GM12878 (cell line): ENCODE data around the gene LGALSL. TPM values are rescaled to one million over a fixed set of nuclear protein-coding genes. Genes with fewer than 3 reads are reported as not detected.

Experiments
- ATAC-seq: fragments of 200-7000 bp; cut with Tn5 transposase; 3 replicates; pipeline ENCODE4 v1.9.1; 2020; ENCODE audit warnings: mild to moderate bottlenecking, moderate library complexity
- BruUV-seq: library from RNA; stranded (reverse); fragments of 400-500 nt; replicated peaks from 2 replicates; lab custom pipeline; 2021; lab: Mats Ljungman, UMichigan
- CTCF ChIA-PET: fragments of 300-600 bp; sonication (Branson Sonifier 250); formaldehyde crosslinking; extraction: SDS; loops from one replicate; lab custom pipeline; 2021; ENCODE audit warnings: inconsistent platforms; lab: Yijun Ruan, JAX
- POLR2A ChIA-PET: fragments of 350-600 bp; formaldehyde crosslinking; extraction: SDS; loops from one replicate; lab custom pipeline; 2021; ENCODE audit warnings: inconsistent platforms; lab: Charles Lee
- RAD21 ChIA-PET: fragments of 300-600 bp; sonication (Branson Sonifier 250); formaldehyde crosslinking; loops from one replicate; lab custom pipeline; 2023; ENCODE audit warnings: antibody characterized with exemption; ENCODE audit not compliant: unreplicated experiment; lab: Charles Lee
- SMC1A ChIA-PET: fragments of 300-600 bp; sonication (Branson Sonifier 250); formaldehyde crosslinking; loops from one replicate; lab custom pipeline; 2023; ENCODE audit not compliant: unreplicated experiment, uncharacterized antibody; lab: Charles Lee
- DNase-seq: peaks from one replicate; pipeline ENCODE4 v3.0.0-alpha.2; 2011; ENCODE audit warnings: low read depth, low spot score
- FAIRE-seq: peaks from 3 replicates; lab custom pipeline; 2011; peaks lifted over from hg19 to GRCh38; lab: Jason Lieb, UNC
- H2AFZ ChIP-seq: 2 replicates; pipeline ENCODE4 v1.6.0; 2011; ENCODE audit warnings: low read depth, low read length, control low read depth; ENCODE audit not compliant: control insufficient read depth
- H3K27ac ChIP-seq: 2 replicates; pipeline ENCODE4 v1.5.1; 2011; ENCODE audit warnings: control low read depth; ENCODE audit not compliant: control insufficient read depth, insufficient read depth
- H3K27me3 ChIP-seq, 2 experiments: replicated peaks in 1 of 2; 2 replicates each; pipeline versions ENCODE4 v1.6.0 to v1.6.1; 2011; ENCODE audit warnings: low read length in 1 of 2; ENCODE audit not compliant: control insufficient read depth in 2 of 2, insufficient read depth in 2 of 2
- H3K36me3 ChIP-seq, 2 experiments: 2 replicates each; pipeline ENCODE4 v1.5.1; 2011; ENCODE audit warnings: low read length in 1 of 2; ENCODE audit not compliant: control insufficient read depth in 2 of 2, insufficient read depth in 2 of 2
- H3K4me1 ChIP-seq: 2 replicates; pipeline ENCODE4 v1.6.1; 2011; ENCODE audit warnings: mild to moderate bottlenecking, low read length, moderate library complexity, mixed read lengths; ENCODE audit not compliant: control insufficient read depth, insufficient read depth
- H3K4me2 ChIP-seq: 2 replicates; pipeline ENCODE4 v1.6.0; 2011; ENCODE audit warnings: control low read depth; ENCODE audit not compliant: control insufficient read depth, insufficient read depth
- H3K4me3 ChIP-seq: fragments of 200-600 bp; sonication (generic); 2 replicates; pipeline ENCODE4 v1.5.1; 2016
- H3K79me2 ChIP-seq: 2 replicates; pipeline ENCODE4 v1.6.0; 2011; ENCODE audit warnings: low read length; ENCODE audit not compliant: control insufficient read depth, insufficient read depth
- H3K9ac ChIP-seq: 2 replicates; pipeline ENCODE4 v1.8.0; 2011; ENCODE audit warnings: low read length, control low read depth, mixed read lengths; ENCODE audit not compliant: control insufficient read depth, insufficient read depth
- H3K9me3 ChIP-seq: replicated peaks from 3 replicates; pipeline ENCODE4 v1.5.1; 2011; ENCODE audit warnings: mild to moderate bottlenecking, low read length; ENCODE audit not compliant: control insufficient read depth, insufficient read depth
- H4K20me1 ChIP-seq: 2 replicates; pipeline ENCODE4 v1.6.0; 2011; ENCODE audit not compliant: control insufficient read depth, insufficient read depth
- ATF7 ChIP-seq: fragments of 450-650 bp; IDR thresholded peaks from 2 replicates; pipeline ENCODE4 v1.6.1; 2016; ENCODE audit warnings: low read depth, mild to moderate bottlenecking
- ESRRA ChIP-seq: IDR thresholded peaks from 2 replicates; pipeline ENCODE4 v1.6.1; 2012; ENCODE audit warnings: mild to moderate bottlenecking, low read length, improper control_type of control experiment
- KLF5 ChIP-seq: fragments of 450-650 bp; IDR thresholded peaks from 2 replicates; pipeline ENCODE4 v1.6.1; 2014; ENCODE audit warnings: mild to moderate bottlenecking; ENCODE audit not compliant: partially characterized antibody
- NFYB ChIP-seq: IDR thresholded peaks from 2 replicates; pipeline ENCODE4 v1.6.1; 2011; ENCODE audit warnings: low read depth, mild to moderate bottlenecking, low read length, improper control_type of control experiment, moderate library complexity; ENCODE audit not compliant: insufficient read depth
- STAT3 ChIP-seq: IDR thresholded peaks from 2 replicates; pipeline ENCODE4 v1.6.1; 2011; ENCODE audit warnings: low read depth, low read length, improper control_type of control experiment
- SUZ12 ChIP-seq: fragments of 200-600 bp; sonication (generic); IDR thresholded peaks from one replicate; pipeline ENCODE4 v1.6.1; 2018; ENCODE audit warnings: antibody characterized with exemption, mild to moderate bottlenecking; ENCODE audit not compliant: unreplicated experiment
- ZNF592 ChIP-seq: fragments of 450-650 bp; IDR thresholded peaks from 2 replicates; pipeline ENCODE4 v1.6.1; 2017; ENCODE audit warnings: mild to moderate bottlenecking, moderate library complexity
- ZNF622 ChIP-seq: fragments of 450-650 bp; IDR thresholded peaks from 2 replicates; pipeline ENCODE4 v1.6.1; 2017; ENCODE audit warnings: mild to moderate bottlenecking, inconsistent platforms
- WGBS: methylation state at CpG from one replicate; pipeline ENCODE4 v1.1.6; 2016; ENCODE audit warnings: low lambda C conversion rate; ENCODE audit not compliant: insufficient replicate concordance, insufficient coverage; ENCODE audit errors: missing lambda C conversion rate; 5-methylcytosine and 5-hydroxymethylcytosine counted together
- in situ Hi-C: fragments of 300-500 bp; cut with MboI; formaldehyde crosslinking; loops from 9 replicates; pipeline ENCODE4 v1.14.3; 2018; ENCODE audit warnings: mixed read lengths
- intact Hi-C: fragments of 100-400 bp; cut with micrococcal nuclease; formaldehyde crosslinking; loops from one replicate; pipeline ENCODE4 v1.14.2; 2022; ENCODE audit not compliant: unreplicated experiment
- polyA plus RNA-seq, 11 experiments: library from polyadenylated mRNA; depleted of rRNA in 4 of 11; unstranded in 6 of 11; stranded (reverse) in 5 of 11; fragments of >200 nt; fragmentation: Nextera tagmentation in 4 of 11; fragmentation: Illumina TruSeq in 1 of 11; extraction: Ambion mirVana in 4 of 11; extraction: Trizol in 1 of 11; gene quantifications; 1 replicate in 1 of 11; 2 replicates in 10 of 11; pipeline versions ENCODE4 v1.2.1 to v1.2.3, GENCODE V29; 2011 to 2016; ENCODE audit warnings: inconsistent platforms in 2 of 11, missing spikeins in 2 of 11, low read depth in 1 of 11
- total RNA-seq, 4 experiments: library from RNA; depleted of rRNA in 3 of 4; stranded (reverse); fragments of >200 nt in 3 of 4; fragmentation: Illumina TruSeq in 1 of 4; extraction: Trizol in 1 of 4; gene quantifications; 2 replicates each; pipeline versions ENCODE4 v1.2.1 to v1.2.3, GENCODE V29; 2013 to 2021

LGALSL gene
- total and polyA plus RNA-seq, 10 of the 15 experiments (the other 5 are each of a cell fraction or from before 2014, with no cell fraction given), result 3.3 to 9.1 (median 4.9) TPM

GRCh38 chr2:64439194-64439593, 14.8 kb upstream of the LGALSL start:
- RAD21 ChIA-PET, result no interaction called here
- in situ Hi-C loops, result no loop called here
- H3K27me3 ChIP-seq, result no peaks in the 10 kb centered on the region; a peak in 1 of 4 replicates
- TF ChIP-seq SUZ12, result no peak
- no peak for TF ChIP-seq NFYB
- TF ChIP-seq ESRRA, result no peak
- TF ChIP-seq ATF7, result no peak
- no peak for TF ChIP-seq KLF5
- TF ChIP-seq ZNF622, result no peak
- TF ChIP-seq STAT3, result no peak
- TF ChIP-seq, all 136 proteins: peak for 0
- H4K20me1 ChIP-seq, result no peaks in the 10 kb centered on the region
- no peak overlapping the region for H3K4me3 ChIP-seq
- intact Hi-C loops, result no loop called here
- H3K9ac ChIP-seq, result no peak overlapping the region
- ChIA-PET SMC1A (interaction anchor here (0.6 kb wide), 1 partner anchor 197 kb away, joined by 4 read pairs; no protein-coding TSS in a partner anchor), CTCF (interaction anchor here (0.7 to 1.2 kb wide), 3 partner anchors 10 to 389 kb away, joined by 3 to 4 read pairs (median 3); no protein-coding TSS in a partner anchor), POLR2A (no interaction called here)
- ATAC-seq (no peak), DNase-seq (no peak), FAIRE-seq (no peak)
- no peaks in the 10 kb centered on the region for H3K36me3 ChIP-seq
- H3K27ac ChIP-seq, result no peak overlapping the region
- H3K9me3 ChIP-seq, result no peaks in the 10 kb centered on the region
- H3K79me2 ChIP-seq, result no peaks in the 10 kb centered on the region
- no TSS peak for BruUV-seq
- no peak overlapping the region for H3K4me2 ChIP-seq
- no peaks in the 10 kb centered on the region for H3K4me1 ChIP-seq
- no peak overlapping the region for H2AFZ ChIP-seq

GRCh38 chr2:64440843-64441242, 13.1 kb upstream of the LGALSL start:
- POLR2A ChIA-PET, result no interaction called here
- in situ Hi-C loops, result no loop called here
- H3K27ac ChIP-seq, result no peak overlapping the region
- H4K20me1 ChIP-seq, result no peaks in the 10 kb centered on the region
- ATAC-seq (no peak), FAIRE-seq (no peak), DNase-seq (no peak)
- BruUV-seq, result no TSS peak
- intact Hi-C loops, result no loop called here
- no peaks in the 10 kb centered on the region; a peak in 1 of 4 replicates for H3K27me3 ChIP-seq
- 21% methylated on average over 2 of the region's 2 CpGs for WGBS
- H3K4me2 ChIP-seq, result no peak overlapping the region
- H3K36me3 ChIP-seq, result no peaks in the 10 kb centered on the region
- CTCF ChIA-PET, result interaction anchor here (1.7 kb wide), 1 partner anchor 47 kb away, joined by 3 read pairs; no protein-coding TSS in a partner anchor
- H3K79me2 ChIP-seq, result no peaks in the 10 kb centered on the region
- SMC1A ChIA-PET, result no interaction called here
- no peak overlapping the region for H2AFZ ChIP-seq
- no peak for TF ChIP-seq ZNF592
- 0 out of 2 replicates have a peak, but pooled peaks cover 4% of the 10 kb centered on the region for H3K4me1 ChIP-seq
- no peak overlapping the region for H3K9ac ChIP-seq
- RAD21 ChIA-PET, result no interaction called here
- H3K9me3 ChIP-seq, result no peaks in the 10 kb centered on the region
- H3K4me3 ChIP-seq, result no peak overlapping the region
